ENCODE data around the gene AGR3.

Gene AGR3

GRCh38 chr7:16851829-16852228 is 30.0 kb downstream of the AGR3 start:
- Histone ChIP-seq H3K36me3 (no peaks in the 10 kb centered on the region), H3K27me3 (ENCODE audit: insufficient read depth, low read depth, severe bottlenecking) (no peaks in the 10 kb centered on the region), H3K27ac (no peak overlapping the region), H3K4me3 (ENCODE audit: low read depth, low read length) (no peak overlapping the region), H3K9me3 (ENCODE audit: severe bottlenecking) (no peaks in the 10 kb centered on the region)
- no peak for TF ChIP-seq CTCF (IDR thresholded peaks at IDR 0.05; ENCODE audit: low read depth, low read length)
- DNase-seq, result no peak

- no peak overlapping the region for H3K4me3 ChIP-seq (ENCODE audit: low read depth, low read length)
- TF ChIP-seq CTCF (IDR thresholded peaks at IDR 0.05; ENCODE audit: low read depth, low read length), result no peak
- H3K9me3 ChIP-seq (ENCODE audit: severe bottlenecking), result no peaks in the 10 kb centered on the region
- no peak overlapping the region for H3K27ac ChIP-seq
- H3K36me3 ChIP-seq, result no peaks in the 10 kb centered on the region
- no peak for DNase-seq
- no peaks in the 10 kb centered on the region for H3K27me3 ChIP-seq (ENCODE audit: insufficient read depth, low read depth, severe bottlenecking)
Observed at GRCh38 chr7:16850614-16851466, 30.9 kb downstream of the AGR3 start.

- no peaks in the 10 kb centered on the region for H3K36me3 ChIP-seq
- no peak overlapping the region for H3K27ac ChIP-seq
- TF ChIP-seq CTCF (IDR thresholded peaks at IDR 0.05; ENCODE audit: low read depth, low read length), result no peak
- no peaks in the 10 kb centered on the region for H3K27me3 ChIP-seq (ENCODE audit: insufficient read depth, low read depth, severe bottlenecking)
- no peak for DNase-seq
- H3K4me3 ChIP-seq (ENCODE audit: low read depth, low read length), result no peak overlapping the region
- no peaks in the 10 kb centered on the region for H3K9me3 ChIP-seq (ENCODE audit: severe bottlenecking)
Observed at GRCh38 chr7:16849296-16850148, 32.3 kb downstream of the AGR3 start.

- Histone ChIP-seq H3K27ac (no peak overlapping the region), H3K9me3 (ENCODE audit: severe bottlenecking) (no peaks in the 10 kb centered on the region), H3K4me3 (ENCODE audit: low read depth, low read length) (no peak overlapping the region), H3K36me3 (no peaks in the 10 kb centered on the region), H3K27me3 (ENCODE audit: insufficient read depth, low read depth, severe bottlenecking) (no peaks in the 10 kb centered on the region)
- DNase-seq, result no peak
- TF ChIP-seq CTCF (IDR thresholded peaks at IDR 0.05; ENCODE audit: low read depth, low read length), result no peak
Observed at GRCh38 chr7:16847381-16847860, 34.4 kb downstream of the AGR3 start.

GRCh38 chr7:16846601-16847165 is 35.1 kb downstream of the AGR3 start:
- no peak for DNase-seq
- H3K27ac ChIP-seq, result no peak overlapping the region
- no peaks in the 10 kb centered on the region for H3K9me3 ChIP-seq (ENCODE audit: severe bottlenecking)
- no peaks in the 10 kb centered on the region for H3K27me3 ChIP-seq (ENCODE audit: insufficient read depth, low read depth, severe bottlenecking)
- TF ChIP-seq CTCF (IDR thresholded peaks at IDR 0.05; ENCODE audit: low read depth, low read length), result no peak
- no peak overlapping the region for H3K4me3 ChIP-seq (ENCODE audit: low read depth, low read length)
- no peaks in the 10 kb centered on the region for H3K36me3 ChIP-seq
